GM23338 (cell line): Measurements from ENCODE around the gene SEPTIN8. TPM values are rescaled to one million over a fixed set of nuclear protein-coding genes. Genes with fewer than 3 reads are reported as not detected.

Experiments used
- ATAC-seq: fragments of 200-7000 bp; cut with Tn5 transposase; 3 replicates; pipeline ENCODE4 v1.9.1; 2020
- DNase-seq: peaks from one replicate; pipeline ENCODE4 v3.0.0-alpha.2; 2015; ENCODE audit warnings: low spot score
- H2AFZ ChIP-seq: fragments of 200-600 bp; sonication (generic); 2 replicates; pipeline ENCODE4 v1.8.0; 2016; ENCODE audit warnings: antibody characterized with exemption, mild to moderate bottlenecking, moderate library complexity
- H3F3A ChIP-seq: fragments of 200-600 bp; sonication (generic); replicated peaks from 2 replicates; pipeline ENCODE4 v1.8.0; 2017; ENCODE audit warnings: antibody characterized with exemption, mixed run types, low read depth
- H3K27ac ChIP-seq: fragments of 200-600 bp; sonication (generic); 2 replicates; pipeline ENCODE4 v1.6.1; 2016; ENCODE audit warnings: low read depth
- H3K27me3 ChIP-seq: fragments of 200-600 bp; sonication (generic); 2 replicates; pipeline ENCODE4 v1.8.0; 2016; ENCODE audit warnings: mild to moderate bottlenecking, mixed run types, moderate library complexity; ENCODE audit not compliant: insufficient read depth
- H3K36me3 ChIP-seq: fragments of 200-600 bp; sonication (generic); 2 replicates; pipeline ENCODE4 v1.8.0; 2016; ENCODE audit warnings: mild to moderate bottlenecking; ENCODE audit not compliant: insufficient read depth
- H3K4me1 ChIP-seq: fragments of 200-600 bp; sonication (generic); 2 replicates; pipeline ENCODE4 v1.8.0; 2016; ENCODE audit warnings: mild to moderate bottlenecking, moderate library complexity; ENCODE audit not compliant: insufficient read depth
- H3K4me2 ChIP-seq: fragments of 200-600 bp; sonication (generic); 2 replicates; pipeline ENCODE4 v1.7.1; 2017; ENCODE audit warnings: mixed run types
- H3K4me3 ChIP-seq: fragments of 200-600 bp; sonication (generic); 2 replicates; pipeline ENCODE4 v1.6.1; 2016; ENCODE audit warnings: mixed run types
- H3K79me2 ChIP-seq: fragments of 200-600 bp; sonication (generic); replicated peaks from 2 replicates; pipeline ENCODE4 v1.8.0; 2017; ENCODE audit warnings: mild to moderate bottlenecking; ENCODE audit not compliant: insufficient read depth
- H3K9me2 ChIP-seq: fragments of 200-600 bp; sonication (generic); 2 replicates; pipeline ENCODE4 v1.8.0; 2017; ENCODE audit not compliant: insufficient read depth
- H4K20me1 ChIP-seq: fragments of 200-600 bp; sonication (generic); replicated peaks from 2 replicates; pipeline ENCODE4 v1.8.0; 2017; ENCODE audit warnings: mild to moderate bottlenecking; ENCODE audit not compliant: insufficient read depth
- H3K27ac Mint-ChIP-seq: 2 replicates; pipeline ENCODE4 v1.8.0; 2020; ENCODE audit warnings: inconsistent platforms, mild to moderate bottlenecking, moderate library complexity, mixed read lengths
- H3K27me3 Mint-ChIP-seq: 3 replicates; pipeline ENCODE4 v1.8.0; 2022; ENCODE audit warnings: low read depth, mild to moderate bottlenecking, moderate library complexity, mixed read lengths, inconsistent platforms; ENCODE audit not compliant: insufficient read depth, poor library complexity
- H3K36me3 Mint-ChIP-seq: 3 replicates; pipeline ENCODE4 v1.8.0; 2021; ENCODE audit warnings: low read depth, mild to moderate bottlenecking, inconsistent platforms, moderate library complexity, mixed read lengths
- H3K4me1 Mint-ChIP-seq: 3 replicates; pipeline ENCODE4 v1.8.0; 2020; ENCODE audit warnings: mild to moderate bottlenecking, inconsistent platforms, mixed read lengths
- H3K4me3 Mint-ChIP-seq: 3 replicates; pipeline ENCODE4 v1.8.0; 2021; ENCODE audit warnings: moderate library complexity, mild to moderate bottlenecking, inconsistent platforms, mixed read lengths
- H3K9me3 Mint-ChIP-seq: 3 replicates; pipeline ENCODE4 v1.8.0; 2020; ENCODE audit warnings: moderate library complexity, mild to moderate bottlenecking, inconsistent platforms, mixed read lengths
- CREB1 ChIP-seq: fragments of 250-450 bp; sonication (Bioruptor Pico); IDR thresholded peaks from 2 replicates; pipeline ENCODE4 v1.5.0; 2020; ENCODE audit warnings: low read depth, mild to moderate bottlenecking, moderate library complexity
- CTCF ChIP-seq, 2 experiments: fragments of 200-600 bp in 1 of 2; sonication (generic) in 1 of 2; conservative IDR thresholded peaks; 2 replicates each; pipeline versions ENCODE4 v1.5.1 to v1.6.1; 2016 to 2017; ENCODE audit warnings: antibody characterized with exemption in 2 of 2, low read depth in 2 of 2, mild to moderate bottlenecking in 2 of 2, moderate library complexity in 1 of 2
- ETS1 ChIP-seq: IDR thresholded peaks from 2 replicates; pipeline ENCODE4 v1.6.1; 2016; ENCODE audit warnings: antibody characterized with exemption
- EZH2 ChIP-seq: fragments of 200-600 bp; sonication (generic); IDR thresholded peaks from one replicate; pipeline ENCODE4 v1.8.0; 2017; ENCODE audit warnings: antibody characterized with exemption, mild to moderate bottlenecking, low read depth; ENCODE audit not compliant: unreplicated experiment
- JUNB ChIP-seq: IDR thresholded peaks from one replicate; pipeline ENCODE4 v1.6.1; 2016; ENCODE audit warnings: antibody characterized with exemption; ENCODE audit not compliant: unreplicated experiment
- NANOG ChIP-seq: IDR thresholded peaks from 2 replicates; pipeline ENCODE4 v1.6.1; 2016; ENCODE audit warnings: antibody characterized with exemption, borderline replicate concordance
- POLR2AphosphoS5 ChIP-seq: IDR thresholded peaks from 2 replicates; pipeline ENCODE4 v1.6.1; 2016; ENCODE audit warnings: antibody characterized with exemption, low read depth
- REST ChIP-seq: IDR thresholded peaks from one replicate; pipeline ENCODE4 v1.6.1; 2018; ENCODE audit warnings: antibody characterized with exemption; ENCODE audit not compliant: unreplicated experiment
- ZNF114 ChIP-seq: fragments of 250-450 bp; sonication (Bioruptor Pico); IDR thresholded peaks from 2 replicates; pipeline ENCODE4 v1.5.0; 2020; ENCODE audit warnings: mild to moderate bottlenecking, moderate library complexity
- ZNF462 ChIP-seq: fragments of 250-450 bp; sonication (Bioruptor Pico); IDR thresholded peaks from 2 replicates; pipeline ENCODE4 v1.5.0; 2020; ENCODE audit warnings: mild to moderate bottlenecking, moderate library complexity
- polyA plus RNA-seq: library from polyadenylated mRNA; unstranded; fragments of >200 nt; fragmentation: Nextera tagmentation; extraction: Ambion mirVana; gene quantifications from 2 replicates; pipeline ENCODE4 v1.2.1, GENCODE V29; 2016
- total RNA-seq: library from RNA; depleted of rRNA; stranded (reverse); fragments of >200 nt; shearing (Covaris generic); gene quantifications from 2 replicates; pipeline ENCODE4 v1.2.3, GENCODE V29; 2014

The SEPTIN8 gene
- total and polyA plus RNA-seq, 2 experiments from 2014 or later: 8.8 to 45.0 TPM

- Histone ChIP-seq H2AFZ (no peak overlapping the region), H3K36me3 (no peaks in the 10 kb centered on the region), H3K27me3 (peaks cover 11% of the 10 kb centered on the region), H3K4me3 (no peak overlapping the region), H3K79me2 (no peaks in the 10 kb centered on the region), H3K4me2 (no peak overlapping the region), H3K9me2 (no peaks in the 10 kb centered on the region), H3F3A (no peaks in the 10 kb centered on the region), H4K20me1 (no peaks in the 10 kb centered on the region), H3K4me1 (peaks cover 5% of the 10 kb centered on the region; the same call in 1 of the 2 replicates), H3K27ac (no peak overlapping the region)
- TF ChIP-seq JUNB: no peak
- TF ChIP-seq ZNF462: no peak
- TF ChIP-seq CTCF (conservative IDR thresholded peaks at IDR 0.05; ENCODE audit: low read depth in 2 of 2): no peak
- no peak for TF ChIP-seq EZH2
- no peak for TF ChIP-seq ZNF114
- no peak for TF ChIP-seq NANOG
- TF ChIP-seq ETS1: no peak
- no peak for TF ChIP-seq REST
- no peak for TF ChIP-seq CREB1 (CRISPR knock-in tag)
- no peak for TF ChIP-seq POLR2AphosphoS5
- Mint-ChIP-seq H3K36me3 (no peaks in the 10 kb centered on the region; the same call in 2 of the 3 replicates), H3K4me3 (no peak overlapping the region), H3K27ac (no peak overlapping the region), H3K27me3 (peaks cover 8% of the 10 kb centered on the region), H3K4me1 (peaks cover 28% of the 10 kb centered on the region), H3K9me3 (no peaks in the 10 kb centered on the region)
- DNase-seq (no peak), ATAC-seq (no peak)
Observed at GRCh38 chr5:132754111-132754510, 22.9 kb downstream of the SEPTIN8 start.
